Activated naive CD4-positive, alpha-beta T cell treated with anti-CD3 and anti-CD28 coated beads, Interleukin-2, amount 50 U/mL, for 16 hours (primary cell): ENCODE results near the gene ETFA.

Experiments used
- DNase-seq: peaks from one replicate; pipeline ENCODE4 v3.0.0-alpha.2; 2020

Gene ETFA

DNA sequence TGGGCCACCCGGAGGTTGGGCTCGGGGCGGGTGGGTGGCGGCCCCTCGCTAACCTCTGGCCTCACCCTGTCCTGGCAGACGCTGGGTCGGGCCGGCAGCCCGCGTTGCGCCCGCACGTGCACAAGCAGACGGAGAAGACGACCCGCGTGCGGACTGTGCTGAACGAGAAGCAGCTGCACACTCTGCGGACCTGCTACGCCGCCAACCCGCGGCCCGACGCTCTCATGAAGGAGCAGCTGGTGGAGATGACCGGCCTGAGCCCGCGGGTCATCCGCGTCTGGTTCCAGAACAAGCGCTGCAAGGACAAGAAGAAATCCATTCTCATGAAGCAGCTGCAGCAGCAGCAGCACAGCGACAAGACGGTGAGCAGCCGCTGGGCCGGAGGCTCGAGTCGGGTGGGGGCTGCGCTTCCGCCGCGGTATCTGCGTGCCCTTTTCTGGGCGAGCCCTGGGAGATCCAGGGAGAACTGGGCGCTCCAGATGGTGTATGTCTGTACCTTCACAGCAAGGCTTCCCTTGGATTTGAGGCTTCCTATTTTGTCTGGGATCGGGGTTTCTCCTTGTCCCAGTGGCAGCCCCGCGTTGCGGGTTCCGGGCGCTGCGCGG, 29.0 kb upstream of the ETFA start:
- peak; percentile 38 for DNase-seq

DNA sequence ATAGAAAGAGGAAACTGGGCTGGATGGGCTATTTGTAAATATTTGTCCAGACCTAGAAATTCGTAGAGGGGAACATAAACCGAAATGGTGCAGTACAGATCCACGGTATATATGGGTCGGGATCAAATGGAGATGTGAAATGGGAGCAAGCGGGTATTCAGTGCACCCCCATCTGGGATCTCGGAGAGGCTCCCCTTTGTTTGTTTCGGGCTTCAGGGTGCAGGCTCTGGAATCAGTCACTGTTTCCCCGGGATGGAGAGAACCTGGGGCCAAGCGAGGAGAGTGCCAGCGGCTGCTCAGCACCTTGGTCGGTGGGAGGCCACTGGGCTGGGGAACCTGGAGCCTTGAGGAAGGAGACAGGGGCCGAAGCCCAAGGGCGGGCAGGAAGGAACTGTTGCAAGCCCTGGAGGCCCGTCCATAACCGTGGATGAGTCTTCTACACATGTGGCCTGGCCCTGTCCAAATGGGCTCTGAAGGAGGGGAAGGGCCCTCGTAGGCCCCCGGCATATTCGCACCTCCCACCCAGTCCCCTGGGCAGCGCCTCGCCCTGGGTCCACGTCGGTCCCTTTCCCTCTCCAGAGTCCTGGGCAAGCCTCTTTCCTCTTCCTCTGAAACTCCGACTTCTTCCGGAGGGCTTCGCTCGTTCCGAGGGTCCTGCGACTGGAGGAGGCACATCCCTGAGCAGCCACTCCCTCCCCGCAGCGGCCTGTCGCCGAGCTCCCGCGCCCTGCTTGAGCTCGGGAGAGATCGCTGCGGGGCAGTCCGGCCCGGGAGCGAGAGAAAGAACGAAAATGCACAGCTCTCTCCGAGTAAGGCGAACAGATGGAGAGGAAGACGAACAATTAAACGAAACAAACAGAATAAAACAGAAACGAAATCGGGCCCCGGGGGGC, 28.3 kb upstream of the ETFA start:
- DNase-seq, result no peak

DNA sequence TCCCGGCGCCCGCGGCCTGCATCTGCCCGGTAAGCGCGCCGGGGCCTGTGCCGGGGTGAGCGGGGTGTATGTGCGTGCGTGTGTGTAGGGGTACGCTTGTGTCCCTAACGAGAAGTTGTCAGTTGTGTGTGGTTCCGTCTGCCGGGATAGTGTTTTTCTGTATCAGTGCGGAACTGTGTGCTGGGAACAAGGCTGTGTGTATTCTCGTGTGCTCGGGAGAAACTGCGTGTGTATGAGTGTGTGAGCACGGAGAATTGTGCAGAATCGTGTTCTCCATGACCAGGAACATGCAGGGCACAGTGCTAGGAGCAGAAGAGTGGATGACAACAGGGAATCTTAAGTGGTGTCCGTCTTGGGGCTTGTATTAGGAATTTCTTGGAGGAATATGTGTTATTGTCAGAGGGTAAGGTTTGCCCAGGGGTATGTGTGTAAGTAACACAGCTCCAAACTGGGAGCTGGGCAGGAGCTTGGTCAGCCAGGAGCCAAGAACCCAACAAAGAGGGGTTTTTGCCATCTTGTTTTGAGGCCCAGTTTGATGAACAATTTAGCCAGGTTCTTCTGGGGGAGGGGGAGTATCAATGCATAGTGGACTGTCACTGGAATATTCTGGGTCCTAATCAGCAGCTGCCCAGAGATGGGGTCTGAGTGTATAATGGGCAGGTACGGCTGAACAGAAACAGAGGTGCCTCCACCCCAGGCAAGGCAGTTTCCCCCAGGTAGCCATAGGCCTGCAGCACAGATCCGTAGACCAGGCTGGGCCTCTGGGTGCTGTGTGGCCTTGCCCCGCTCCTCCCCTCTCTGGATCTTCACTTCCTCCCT, 27.4 kb upstream of the ETFA start:
- DNase-seq, result no peak

DNA sequence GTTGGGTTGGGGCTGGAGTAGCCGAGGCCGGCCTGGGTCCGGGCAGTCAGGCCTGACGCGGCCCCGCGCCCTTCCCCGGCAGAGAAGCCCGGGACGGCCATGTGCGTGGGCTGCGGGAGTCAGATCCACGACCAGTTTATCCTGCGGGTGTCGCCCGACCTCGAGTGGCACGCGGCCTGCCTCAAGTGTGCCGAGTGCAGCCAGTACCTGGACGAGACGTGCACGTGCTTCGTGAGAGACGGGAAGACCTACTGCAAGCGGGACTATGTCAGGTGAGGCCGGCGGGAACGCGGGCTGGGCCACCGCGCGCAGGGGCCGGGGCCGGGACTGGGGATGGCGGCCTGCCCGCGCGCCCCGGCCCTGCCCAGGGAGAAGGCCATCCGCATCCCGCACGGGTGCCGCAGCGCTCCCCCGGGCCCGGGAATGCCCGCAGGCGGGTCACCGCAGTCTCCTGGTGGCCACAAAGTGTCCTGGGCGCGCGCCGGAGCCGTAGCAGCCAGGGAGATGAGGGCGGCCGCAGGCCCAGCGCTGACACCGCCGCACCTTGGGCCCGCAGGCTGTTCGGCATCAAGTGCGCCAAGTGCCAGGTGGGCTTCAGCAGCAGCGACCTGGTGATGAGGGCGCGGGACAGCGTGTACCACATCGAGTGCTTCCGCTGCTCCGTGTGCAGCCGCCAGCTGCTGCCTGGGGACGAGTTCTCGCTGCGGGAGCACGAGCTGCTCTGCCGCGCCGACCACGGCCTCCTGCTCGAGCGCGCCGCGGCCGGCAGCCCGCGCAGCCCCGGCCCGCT, 26.6 kb upstream of the ETFA start:
- DNase-seq, result peak; percentile 29

DNA sequence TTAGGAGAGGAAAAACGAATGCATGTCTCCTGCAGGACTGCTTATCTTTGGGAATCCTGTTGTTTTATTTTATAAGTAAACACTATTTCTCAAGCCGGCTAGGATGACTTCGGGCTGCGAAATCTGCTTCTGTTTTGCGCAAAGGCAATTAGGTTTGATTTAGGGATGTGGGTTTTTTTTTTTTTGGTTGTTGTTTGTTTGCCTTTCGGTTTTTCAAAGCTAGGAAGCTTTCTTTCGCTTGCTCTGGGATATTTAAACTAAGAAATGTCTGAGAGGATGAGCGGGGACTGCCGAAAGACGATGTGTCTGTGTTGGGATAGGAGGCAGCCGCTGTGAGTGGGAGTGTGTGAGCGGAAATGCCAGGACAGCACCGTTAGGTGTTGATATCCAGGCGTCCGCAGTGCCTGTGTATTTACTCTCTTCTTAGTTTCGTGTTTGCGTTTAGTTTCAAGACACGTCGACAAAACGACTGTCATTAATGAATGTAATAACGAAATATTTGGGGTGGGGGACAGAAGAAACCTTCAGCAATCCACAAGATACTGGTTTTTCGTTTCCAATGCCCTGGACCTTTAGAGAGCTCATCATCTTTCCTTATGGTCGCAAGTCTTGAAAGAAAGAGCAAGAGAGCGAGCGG, 25.9 kb upstream of the ETFA start:
- no peak for DNase-seq

DNA sequence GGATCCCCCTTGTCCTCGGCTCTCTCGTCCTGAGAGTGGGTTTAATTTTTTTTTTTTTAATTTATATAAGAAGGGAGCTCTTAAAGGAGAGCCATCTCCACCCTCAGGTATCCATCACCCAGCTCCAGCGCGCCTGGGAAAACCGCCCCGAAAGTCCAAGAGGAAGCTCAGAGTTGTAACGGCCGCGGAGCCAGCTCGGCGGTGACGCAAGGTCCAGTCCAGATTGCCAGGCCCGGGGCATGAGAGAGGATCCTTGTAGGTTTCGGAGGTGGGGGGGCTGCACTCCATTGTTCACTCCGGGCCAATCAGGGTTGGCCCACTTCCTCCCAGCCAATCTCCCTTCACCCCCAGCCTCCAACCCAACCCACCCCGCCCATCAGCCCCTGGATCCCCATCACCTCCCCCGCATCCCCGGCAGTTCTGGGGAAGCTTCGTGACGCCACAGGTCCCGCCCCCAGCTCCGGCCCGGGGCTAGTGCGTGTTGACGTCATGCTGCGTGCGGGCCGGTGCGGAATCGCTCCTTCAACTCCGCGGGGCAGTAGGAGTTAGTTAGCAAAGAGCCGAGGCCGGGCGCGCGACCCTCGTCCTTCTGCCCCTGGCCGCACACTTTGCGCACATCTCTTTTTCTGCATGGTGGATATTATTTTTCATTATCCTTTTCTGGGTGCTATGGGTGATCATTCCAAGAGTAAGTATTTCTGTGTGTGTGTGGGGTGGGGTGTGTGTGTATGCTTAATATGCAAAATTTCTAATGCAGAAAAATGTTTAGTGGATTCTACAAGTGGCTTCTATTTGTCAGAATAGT, 25.2 kb upstream of the ETFA start, which contains the start of gene ISL2:
Gene ISL2 (plus strand): TSS at position 520 of the 805 bp plus-strand sequence. CDS start 111 bp downstream, at position 631.
- DNase-seq, result peak; percentile 43

DNA sequence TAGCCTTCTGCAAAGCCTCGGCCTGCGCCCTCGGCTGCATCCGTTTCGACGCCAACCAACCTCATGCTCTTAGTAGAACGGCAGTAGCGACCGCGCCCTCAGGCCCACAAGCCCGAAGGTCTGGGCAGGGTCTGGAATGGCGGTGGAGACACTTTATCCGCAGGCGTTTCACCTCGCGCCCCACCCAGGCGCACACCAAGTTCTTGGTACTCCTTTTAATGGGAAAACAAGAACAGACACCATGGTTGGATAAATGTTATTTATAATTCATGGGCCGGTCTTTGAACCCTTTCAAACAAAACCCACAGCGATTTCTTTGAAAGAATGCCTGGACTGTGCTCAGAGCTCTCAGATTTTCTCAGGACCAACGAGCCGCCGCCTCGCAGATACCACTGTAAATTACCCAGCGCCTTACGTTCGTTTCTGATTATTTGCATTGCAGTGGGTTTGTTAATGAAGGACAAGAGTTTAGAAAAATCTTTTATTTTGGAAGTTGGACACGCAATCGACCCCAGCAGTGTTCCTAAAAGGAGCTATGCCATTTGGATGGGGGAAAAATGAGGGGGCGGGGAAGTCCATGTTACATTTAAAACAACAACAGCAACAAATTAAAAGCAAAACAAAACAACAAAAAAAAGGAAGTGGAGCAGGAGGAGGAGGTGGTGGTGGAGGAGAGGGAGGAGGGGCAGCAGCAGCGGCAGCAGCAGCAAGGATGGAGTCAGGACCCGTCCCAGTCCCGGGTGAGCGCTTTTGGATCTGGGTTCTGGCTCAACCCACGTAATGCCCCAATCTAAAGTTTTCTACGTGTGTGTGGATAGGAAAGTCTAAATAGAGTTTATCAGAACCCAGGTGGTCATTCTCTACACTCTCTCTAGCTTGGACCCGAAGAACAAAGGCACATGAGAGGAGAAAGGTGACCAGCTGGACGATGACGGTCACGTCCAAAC, 24.3 kb upstream of the ETFA start:
- no peak for DNase-seq

DNA sequence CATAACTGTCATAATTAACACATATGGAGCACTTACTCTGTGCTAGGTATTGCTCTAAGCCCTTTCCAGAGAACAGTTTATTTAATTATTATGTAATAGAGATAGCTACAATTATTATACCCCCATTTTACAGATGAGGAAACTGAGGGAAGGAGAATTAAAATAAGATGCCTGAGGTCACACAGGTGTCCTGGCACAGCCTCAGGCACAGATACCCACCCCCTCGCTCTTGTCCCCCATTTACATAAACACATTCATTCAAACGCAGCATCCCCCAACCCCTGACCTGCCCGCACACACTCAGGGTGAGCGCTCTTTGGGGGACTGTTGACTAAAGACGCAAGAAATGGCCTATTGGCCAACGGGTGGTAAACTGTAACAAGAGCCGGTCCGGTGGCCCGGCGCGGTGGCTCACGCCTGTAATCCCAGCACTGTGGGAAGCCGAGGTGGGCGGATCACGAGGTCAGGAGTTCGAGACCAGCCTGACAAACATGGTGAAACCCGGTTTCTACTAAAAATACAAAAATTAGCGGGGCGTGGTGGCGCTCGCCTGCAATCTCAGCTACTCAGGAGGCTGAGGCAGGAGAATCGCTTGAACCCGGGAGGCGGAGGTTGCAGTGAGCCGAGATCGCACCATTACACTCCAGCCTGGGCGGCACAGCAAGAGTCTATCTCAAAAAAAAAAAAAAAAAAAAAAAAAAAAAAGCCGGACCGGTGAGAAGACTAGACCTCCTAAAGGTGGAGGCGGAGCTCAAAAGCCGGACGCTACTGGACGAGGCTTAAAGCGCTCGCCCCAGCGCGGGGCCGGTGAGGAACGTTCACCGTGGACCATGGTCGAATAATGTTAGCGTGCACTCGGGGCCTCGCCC, 23.4 kb upstream of the ETFA start:
- no peak for DNase-seq

DNA sequence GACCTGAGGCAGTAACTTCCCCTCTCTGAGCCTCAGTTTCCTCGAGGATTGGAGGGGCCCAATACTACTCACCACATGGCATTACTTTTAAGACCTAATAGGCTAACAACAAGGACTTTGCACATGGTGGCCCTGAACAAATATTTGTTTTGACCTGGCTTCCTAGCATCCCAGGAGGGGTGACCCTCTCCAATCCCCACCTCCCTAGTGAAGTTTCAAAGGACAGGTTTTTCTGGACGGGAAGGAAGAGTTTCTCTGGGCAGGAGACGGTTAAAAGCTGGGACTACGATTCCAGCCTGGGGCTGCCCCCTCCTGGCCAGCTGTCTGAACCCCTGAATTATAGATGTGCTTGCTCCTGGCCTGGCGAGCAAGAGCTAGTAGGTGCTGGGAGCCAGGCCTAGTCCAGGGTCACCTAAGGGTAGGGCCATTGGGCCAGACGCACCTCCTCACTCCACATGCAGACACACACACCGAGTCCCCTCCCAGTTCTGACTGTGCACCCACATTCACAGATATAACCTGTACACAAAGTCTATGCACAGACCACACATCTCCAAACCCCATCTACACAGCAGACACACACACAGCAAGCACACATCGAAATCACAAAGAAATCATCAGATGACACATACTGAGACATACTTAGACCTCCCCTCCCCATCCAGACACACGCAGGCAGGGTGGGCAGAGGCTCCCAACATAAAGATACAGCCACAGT, 22.6 kb upstream of the ETFA start:
- no peak for DNase-seq

DNA sequence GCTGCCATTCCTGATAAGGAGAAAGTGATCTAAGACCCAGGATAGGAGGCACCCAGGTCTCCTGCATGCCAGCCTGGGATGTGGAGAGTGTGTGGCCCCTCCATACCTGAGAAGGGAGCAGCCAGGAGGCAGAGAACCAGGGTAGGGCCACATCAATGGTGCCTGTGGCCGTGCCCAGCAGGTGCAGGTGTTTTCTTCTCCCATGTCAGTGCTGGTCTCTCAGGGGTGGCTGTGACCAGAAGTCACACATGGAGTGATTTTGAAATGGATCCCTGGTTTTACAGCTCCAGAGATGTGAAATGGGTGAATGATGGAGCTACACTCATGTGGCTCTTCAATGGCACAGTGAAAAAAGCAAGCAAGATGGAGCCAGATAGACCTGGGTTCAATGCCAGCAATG, 22.0 kb upstream of the ETFA start:
- DNase-seq, result no peak

DNA sequence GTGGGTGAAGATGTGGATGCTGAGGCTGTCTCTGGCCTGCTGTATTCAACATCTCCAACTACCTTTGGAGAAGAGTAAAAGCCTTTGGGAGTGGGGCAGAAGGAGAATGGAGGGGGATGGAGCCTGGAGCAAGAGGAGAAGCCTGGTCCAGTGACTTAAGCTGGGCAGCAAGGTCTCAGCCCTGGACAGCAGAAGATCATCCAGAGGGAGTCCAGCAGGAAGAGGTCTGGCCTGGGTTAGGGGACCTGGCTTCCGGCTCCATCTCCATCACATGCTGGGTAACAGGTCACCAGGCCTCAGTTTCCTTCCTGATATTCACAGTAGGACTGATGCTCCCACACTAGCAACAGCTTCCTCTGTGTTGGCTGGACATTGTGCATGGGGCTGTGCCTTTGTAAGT, 21.5 kb upstream of the ETFA start:
- DNase-seq, result no peak

DNA sequence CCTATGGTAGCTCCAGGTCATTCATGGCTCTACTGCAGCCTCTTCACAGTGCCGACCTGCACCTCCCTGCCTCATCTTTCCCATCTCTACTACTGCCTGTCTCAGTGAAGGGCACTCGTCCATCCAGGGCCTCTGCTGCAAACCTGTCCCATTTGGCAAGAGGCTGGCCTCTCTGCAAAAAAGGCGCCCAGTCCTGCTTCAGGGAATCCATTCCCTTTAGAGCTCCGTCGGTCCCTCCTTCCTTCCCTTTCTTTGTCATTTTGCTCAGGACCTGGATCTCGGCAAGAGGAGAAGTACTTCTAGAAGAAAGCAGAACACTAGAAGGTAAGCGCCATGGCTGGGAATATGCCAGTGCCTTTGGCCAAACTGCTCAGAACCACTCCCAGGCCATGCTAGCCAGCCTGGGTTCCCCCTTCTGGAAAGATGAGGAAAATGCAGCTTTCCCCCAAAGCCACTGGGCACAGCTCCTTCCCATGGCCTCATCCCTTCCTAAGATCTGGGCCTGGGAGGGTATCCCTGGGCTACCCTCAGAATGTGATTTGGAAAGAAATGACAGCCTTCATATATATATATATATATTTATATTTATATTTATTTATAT, 18.9 kb upstream of the ETFA start:
- no peak for DNase-seq

DNA sequence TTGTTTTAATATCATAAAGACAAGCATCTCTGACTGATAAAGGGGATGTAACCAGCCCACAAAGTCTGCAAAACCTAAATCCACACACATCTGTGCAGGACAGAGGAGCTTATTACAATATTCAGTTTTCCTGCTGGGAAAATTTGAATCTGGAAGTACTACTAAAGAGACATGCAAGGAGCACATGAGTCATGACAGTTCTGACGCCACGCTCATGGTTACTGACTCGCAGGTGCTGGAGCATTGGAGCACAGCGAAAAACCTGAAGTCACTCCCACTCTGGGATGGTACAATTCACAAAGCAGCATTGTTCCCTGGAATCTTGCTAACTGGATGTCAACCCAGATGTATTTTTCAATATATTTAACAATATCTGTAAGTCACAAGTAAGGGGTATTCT, 17.7 kb upstream of the ETFA start:
- DNase-seq, result no peak

DNA sequence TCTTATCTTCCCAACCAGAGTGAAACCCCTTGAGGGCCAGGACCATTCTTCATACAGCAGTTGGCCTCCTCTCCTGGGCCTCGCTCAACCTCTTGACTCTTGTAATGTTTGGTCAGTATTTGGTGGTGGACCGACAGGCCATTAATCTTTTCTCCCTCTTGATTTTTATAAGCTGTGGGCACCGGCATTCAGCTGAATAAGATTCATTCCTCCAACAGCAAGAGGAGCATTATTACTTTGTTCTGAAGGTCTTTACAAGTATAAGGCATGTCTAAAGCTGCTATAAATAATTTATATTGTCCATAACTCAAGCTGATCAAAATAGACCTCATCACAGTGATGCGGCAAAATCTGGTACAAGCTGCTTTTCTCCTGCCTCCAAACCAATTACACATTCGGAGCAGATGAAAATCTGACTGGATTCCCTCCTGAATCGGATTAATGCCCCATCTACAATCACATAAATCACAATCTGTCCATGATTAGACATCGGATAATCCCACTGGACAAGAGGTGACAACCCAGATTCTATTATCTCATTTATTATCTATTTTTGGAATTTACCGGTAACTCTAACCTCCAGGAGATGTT, 16.9 kb upstream of the ETFA start:
- no peak for DNase-seq

DNA sequence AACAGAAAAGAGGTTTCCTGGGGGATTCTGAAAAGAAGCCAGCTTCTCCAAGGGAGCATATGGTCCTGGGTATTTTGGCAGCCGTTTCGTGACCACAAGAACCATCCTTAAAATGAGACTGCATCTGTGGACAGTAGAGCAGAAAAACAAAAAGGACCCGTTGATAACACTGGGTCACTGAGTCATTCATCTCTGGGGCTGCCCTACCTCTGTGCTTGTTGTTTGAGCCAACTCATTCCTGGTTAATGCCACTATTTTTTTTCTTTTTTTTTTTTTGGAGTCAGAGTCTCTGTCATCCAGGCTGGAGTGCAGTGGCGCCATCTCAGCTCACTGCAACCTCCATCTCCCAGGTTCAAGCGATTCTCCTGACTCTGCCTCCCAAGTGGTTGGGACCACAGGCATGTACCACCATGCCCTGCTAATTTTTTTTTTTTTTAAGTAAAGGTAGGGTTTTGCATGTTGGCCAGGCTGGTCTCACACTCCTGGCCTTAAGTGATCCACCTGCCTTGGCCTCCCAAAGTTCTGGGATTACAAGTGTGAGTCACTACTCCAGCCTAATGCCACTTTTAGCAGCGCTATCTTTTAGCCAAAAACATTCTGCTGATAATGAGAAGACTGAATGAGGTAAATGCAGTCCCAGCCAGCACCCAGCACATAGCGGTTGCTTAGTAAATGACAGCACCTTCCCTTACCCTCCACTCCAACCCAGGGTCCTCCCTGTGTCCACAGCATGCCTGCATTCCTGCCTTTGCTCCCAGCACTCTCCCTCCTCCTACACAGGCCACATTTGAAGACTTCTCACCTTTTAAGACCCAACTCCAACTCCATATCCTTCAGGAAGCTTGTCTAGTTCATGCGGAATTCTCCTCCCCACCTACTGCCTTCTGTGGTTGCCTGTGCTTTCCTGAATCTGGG, 16.2 kb upstream of the ETFA start:
- DNase-seq, result no peak

DNA sequence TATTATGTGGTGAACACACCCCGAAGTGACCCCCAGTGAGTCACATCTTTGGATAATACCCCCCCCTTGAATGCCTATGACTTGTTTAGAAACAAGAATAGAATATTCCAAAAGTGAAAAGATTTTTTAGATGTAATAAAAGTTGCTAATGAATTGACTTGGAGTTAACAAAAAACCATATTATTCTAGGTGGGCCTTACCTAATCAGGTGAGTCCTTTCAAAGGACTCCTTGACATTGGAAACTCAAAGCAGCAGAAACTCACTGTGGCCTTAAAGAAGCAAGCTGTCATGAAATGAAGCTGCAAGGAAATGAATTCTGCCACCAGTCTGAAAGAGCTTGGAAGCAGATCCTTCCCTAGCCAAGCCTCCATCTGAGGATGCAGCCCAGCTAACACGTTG, 14.4 kb upstream of the ETFA start:
- no peak for DNase-seq
